SK-N-SH treated with all-trans-retinoic acid at 6 μM for 48 hours (cell line): ENCODE data around the gene STPG3.

Experiments
- ATAC-seq: fragments of 200-7000 bp; cut with Tn5 transposase; 3 replicates; pipeline ENCODE4 v1.9.1; 2020; ENCODE audit warnings: mild to moderate bottlenecking, moderate library complexity
- BACH2 ChIP-seq: fragments of 250-450 bp; sonication (Bioruptor Pico); IDR thresholded peaks from 2 replicates; pipeline ENCODE4 v1.9.0; 2021; ENCODE audit warnings: mild to moderate bottlenecking, borderline replicate concordance
- CSDC2 ChIP-seq: fragments of 250-450 bp; sonication (Bioruptor Pico); IDR thresholded peaks from 2 replicates; pipeline ENCODE4 v1.5.0; 2020; ENCODE audit warnings: mild to moderate bottlenecking, moderate library complexity
- ESRRG ChIP-seq: fragments of 250-450 bp; sonication (Bioruptor Pico); IDR thresholded peaks from 2 replicates; pipeline ENCODE4 v1.6.1; 2021; ENCODE audit warnings: mild to moderate bottlenecking
- ISL1 ChIP-seq: fragments of 250-450 bp; sonication (Bioruptor Pico); IDR thresholded peaks from 2 replicates; pipeline ENCODE4 v2.1.2; 2022; ENCODE audit warnings: mild to moderate bottlenecking, moderate library complexity
- OSR1 ChIP-seq: fragments of 250-450 bp; sonication (Bioruptor Pico); IDR thresholded peaks from 2 replicates; pipeline ENCODE4 v1.8.0; 2022; ENCODE audit warnings: moderate library complexity, mild to moderate bottlenecking, inconsistent platforms
- PPARA ChIP-seq: fragments of 250-450 bp; sonication (Bioruptor Pico); IDR thresholded peaks from 2 replicates; pipeline ENCODE4 v1.5.0; 2020; ENCODE audit warnings: mild to moderate bottlenecking, borderline replicate concordance
- RARB ChIP-seq: fragments of 250-450 bp; sonication (Bioruptor Pico); IDR thresholded peaks from 2 replicates; pipeline ENCODE4 v1.8.0; 2021; ENCODE audit warnings: mild to moderate bottlenecking, moderate library complexity
- SNAI2 ChIP-seq: fragments of 250-450 bp; sonication (Bioruptor Pico); IDR thresholded peaks from 2 replicates; pipeline ENCODE4 v1.5.0; 2020; ENCODE audit warnings: mild to moderate bottlenecking, moderate library complexity
- TCF4 ChIP-seq: fragments of 250-450 bp; sonication (Bioruptor Pico); IDR thresholded peaks from 2 replicates; pipeline ENCODE4 v1.8.0; 2021; ENCODE audit warnings: mild to moderate bottlenecking, moderate library complexity, borderline replicate concordance
- TOX ChIP-seq: fragments of 250-450 bp; sonication (Bioruptor Pico); IDR thresholded peaks from 2 replicates; pipeline ENCODE4 v1.8.0; 2021; ENCODE audit warnings: mild to moderate bottlenecking, moderate library complexity, borderline replicate concordance
- ZC3H10 ChIP-seq: fragments of 250-450 bp; sonication (Bioruptor Pico); IDR thresholded peaks from 2 replicates; pipeline ENCODE4 v1.5.1; 2021; ENCODE audit warnings: mild to moderate bottlenecking, moderate library complexity
- ZFP3 ChIP-seq: fragments of 250-450 bp; sonication (Bioruptor Pico); IDR thresholded peaks from 2 replicates; pipeline ENCODE4 v1.5.0; 2020; ENCODE audit warnings: mild to moderate bottlenecking, moderate library complexity
- ZFP30 ChIP-seq: fragments of 450-650 bp; formaldehyde crosslinking; IDR thresholded peaks from 2 replicates; pipeline ENCODE4 v1.5.0; 2022; ENCODE audit warnings: mild to moderate bottlenecking, moderate library complexity
- ZNF565 ChIP-seq: fragments of 450-650 bp; formaldehyde crosslinking; conservative IDR thresholded peaks from 2 replicates; pipeline ENCODE4 v1.5.0; 2020; ENCODE audit warnings: low read depth, mild to moderate bottlenecking, moderate library complexity
- ZNF70 ChIP-seq: fragments of 450-650 bp; formaldehyde crosslinking; IDR thresholded peaks from 2 replicates; pipeline ENCODE4 v1.5.0; 2020; ENCODE audit warnings: mild to moderate bottlenecking, moderate library complexity
- ZNF8 ChIP-seq: fragments of 450-650 bp; formaldehyde crosslinking; IDR thresholded peaks from 2 replicates; pipeline ENCODE4 v1.5.0; 2020; ENCODE audit warnings: mild to moderate bottlenecking, moderate library complexity
- TF ChIP-seq, protein P1 (sequence below): fragments of 250-450 bp; sonication (Bioruptor Pico); IDR thresholded peaks from 2 replicates; pipeline ENCODE4 v1.8.0; 2020; ENCODE audit warnings: mild to moderate bottlenecking, moderate library complexity, borderline replicate concordance
- TF ChIP-seq, protein P2 (sequence below): fragments of 250-450 bp; sonication (Bioruptor Pico); IDR thresholded peaks from 2 replicates; pipeline ENCODE4 v1.5.0; 2020; ENCODE audit warnings: mild to moderate bottlenecking, moderate library complexity
- TF ChIP-seq, protein P3 (sequence below): fragments of 250-450 bp; sonication (Bioruptor Pico); IDR thresholded peaks from 2 replicates; pipeline ENCODE4 v1.5.1; 2021; ENCODE audit warnings: mild to moderate bottlenecking, moderate library complexity
- TF ChIP-seq, protein P4 (sequence below): fragments of 250-450 bp; sonication (Bioruptor Pico); IDR thresholded peaks from 2 replicates; pipeline ENCODE4 v1.5.1; 2020; ENCODE audit warnings: low read depth, mild to moderate bottlenecking, moderate library complexity
- TF ChIP-seq, protein P5 (sequence below): fragments of 250-450 bp; sonication (Bioruptor Pico); IDR thresholded peaks from 2 replicates; pipeline ENCODE4 v1.8.0; 2021; ENCODE audit warnings: low read depth, mild to moderate bottlenecking, moderate library complexity, borderline replicate concordance

Gene STPG3

DNA sequence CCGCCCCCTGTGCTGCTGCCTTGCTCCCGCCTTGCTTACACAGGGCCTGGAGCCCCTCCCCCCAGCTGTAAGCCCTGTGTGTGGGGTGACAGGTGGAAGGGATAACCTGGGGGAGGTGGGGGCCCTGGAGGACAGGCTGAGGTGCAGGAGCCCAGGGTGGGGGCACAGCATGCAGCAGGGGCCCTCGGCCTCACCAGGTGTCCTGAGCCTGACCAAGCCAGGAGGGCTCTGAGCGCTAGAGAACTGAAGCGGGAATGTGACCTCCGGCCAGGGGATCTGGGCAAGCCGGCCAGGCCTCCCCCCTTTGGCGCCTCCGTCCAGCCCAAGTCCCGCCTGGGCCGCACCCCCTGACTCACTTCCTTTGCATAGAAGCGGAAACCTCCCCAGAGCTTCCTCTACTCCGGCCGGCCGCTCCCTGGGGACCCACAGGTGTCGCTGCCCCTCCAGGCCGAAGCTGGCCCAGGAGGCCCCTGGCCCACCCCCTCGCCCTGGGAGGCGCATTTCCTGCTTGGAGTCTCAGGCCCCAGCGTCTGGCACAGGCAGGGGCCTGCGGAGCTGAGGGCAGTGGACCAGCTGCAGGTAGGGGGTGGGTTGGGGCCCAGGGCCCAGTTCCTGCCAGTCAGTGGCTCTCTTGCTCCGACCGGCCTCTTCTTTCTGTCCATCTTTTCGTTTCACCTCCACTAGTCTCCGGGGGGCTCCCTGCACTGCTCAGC lies 26.4 kb downstream of the STPG3 start, which contains the start of gene TOR4A (continued):
- TF ChIP-seq, protein P1, sequence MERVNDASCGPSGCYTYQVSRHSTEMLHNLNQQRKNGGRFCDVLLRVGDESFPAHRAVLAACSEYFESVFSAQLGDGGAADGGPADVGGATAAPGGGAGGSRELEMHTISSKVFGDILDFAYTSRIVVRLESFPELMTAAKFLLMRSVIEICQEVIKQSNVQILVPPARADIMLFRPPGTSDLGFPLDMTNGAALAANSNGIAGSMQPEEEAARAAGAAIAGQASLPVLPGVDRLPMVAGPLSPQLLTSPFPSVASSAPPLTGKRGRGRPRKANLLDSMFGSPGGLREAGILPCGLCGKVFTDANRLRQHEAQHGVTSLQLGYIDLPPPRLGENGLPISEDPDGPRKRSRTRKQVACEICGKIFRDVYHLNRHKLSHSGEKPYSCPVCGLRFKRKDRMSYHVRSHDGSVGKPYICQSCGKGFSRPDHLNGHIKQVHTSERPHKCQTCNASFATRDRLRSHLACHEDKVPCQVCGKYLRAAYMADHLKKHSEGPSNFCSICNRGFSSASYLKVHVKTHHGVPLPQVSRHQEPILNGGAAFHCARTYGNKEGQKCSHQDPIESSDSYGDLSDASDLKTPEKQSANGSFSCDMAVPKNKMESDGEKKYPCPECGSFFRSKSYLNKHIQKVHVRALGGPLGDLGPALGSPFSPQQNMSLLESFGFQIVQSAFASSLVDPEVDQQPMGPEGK (CRISPR knock-in tag): no peak
- no peak for TF ChIP-seq ZNF8 (CRISPR knock-in tag)
- TF ChIP-seq CSDC2 (CRISPR knock-in tag): no peak

DNA sequence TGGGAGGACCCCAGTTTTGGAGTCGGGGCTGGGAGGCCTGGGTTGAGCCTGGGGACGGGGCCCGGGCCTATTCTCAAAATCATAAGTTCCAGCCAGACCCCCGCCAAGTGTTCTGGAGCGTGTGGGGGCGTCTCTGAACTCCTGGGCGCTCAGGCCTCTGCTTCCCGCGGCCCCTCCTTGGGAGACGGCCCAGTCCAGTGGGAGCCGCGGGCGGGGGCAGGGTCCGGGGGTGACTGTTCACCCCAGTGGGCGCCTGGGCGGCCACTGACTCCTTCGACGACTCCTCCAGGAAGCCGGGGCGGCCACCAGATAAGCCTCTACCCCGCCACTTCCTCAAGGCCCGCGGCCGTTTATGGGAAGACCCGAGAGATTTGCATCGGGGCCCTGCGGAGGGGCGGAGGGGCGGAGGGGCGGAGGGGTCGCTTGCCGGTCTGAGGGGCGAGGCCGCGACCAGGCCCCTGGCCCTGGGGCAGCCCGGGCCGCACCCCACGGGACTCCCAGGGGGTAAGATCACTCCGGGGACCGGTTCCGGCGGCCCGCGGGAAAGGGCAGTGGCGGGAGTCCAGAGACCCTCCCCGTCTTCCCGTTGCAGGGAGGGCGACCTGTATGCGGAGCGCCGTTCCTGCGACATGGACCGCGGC lies 27.1 kb downstream of the STPG3 start:
- TF ChIP-seq TCF4 (CRISPR knock-in tag): no peak
- TF ChIP-seq ZC3H10: no peak
- no peak for TF ChIP-seq BACH2 (CRISPR knock-in tag)
- TF ChIP-seq SNAI2 (CRISPR knock-in tag): no peak
- no peak for TF ChIP-seq RARB (CRISPR knock-in tag)
- TF ChIP-seq, protein P2, sequence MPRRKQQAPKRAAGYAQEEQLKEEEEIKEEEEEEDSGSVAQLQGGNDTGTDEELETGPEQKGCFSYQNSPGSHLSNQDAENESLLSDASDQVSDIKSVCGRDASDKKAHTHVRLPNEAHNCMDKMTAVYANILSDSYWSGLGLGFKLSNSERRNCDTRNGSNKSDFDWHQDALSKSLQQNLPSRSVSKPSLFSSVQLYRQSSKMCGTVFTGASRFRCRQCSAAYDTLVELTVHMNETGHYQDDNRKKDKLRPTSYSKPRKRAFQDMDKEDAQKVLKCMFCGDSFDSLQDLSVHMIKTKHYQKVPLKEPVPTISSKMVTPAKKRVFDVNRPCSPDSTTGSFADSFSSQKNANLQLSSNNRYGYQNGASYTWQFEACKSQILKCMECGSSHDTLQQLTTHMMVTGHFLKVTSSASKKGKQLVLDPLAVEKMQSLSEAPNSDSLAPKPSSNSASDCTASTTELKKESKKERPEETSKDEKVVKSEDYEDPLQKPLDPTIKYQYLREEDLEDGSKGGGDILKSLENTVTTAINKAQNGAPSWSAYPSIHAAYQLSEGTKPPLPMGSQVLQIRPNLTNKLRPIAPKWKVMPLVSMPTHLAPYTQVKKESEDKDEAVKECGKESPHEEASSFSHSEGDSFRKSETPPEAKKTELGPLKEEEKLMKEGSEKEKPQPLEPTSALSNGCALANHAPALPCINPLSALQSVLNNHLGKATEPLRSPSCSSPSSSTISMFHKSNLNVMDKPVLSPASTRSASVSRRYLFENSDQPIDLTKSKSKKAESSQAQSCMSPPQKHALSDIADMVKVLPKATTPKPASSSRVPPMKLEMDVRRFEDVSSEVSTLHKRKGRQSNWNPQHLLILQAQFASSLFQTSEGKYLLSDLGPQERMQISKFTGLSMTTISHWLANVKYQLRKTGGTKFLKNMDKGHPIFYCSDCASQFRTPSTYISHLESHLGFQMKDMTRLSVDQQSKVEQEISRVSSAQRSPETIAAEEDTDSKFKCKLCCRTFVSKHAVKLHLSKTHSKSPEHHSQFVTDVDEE: no peak
- no peak for TF ChIP-seq CSDC2 (CRISPR knock-in tag)
- no peak for TF ChIP-seq ZNF565 (CRISPR knock-in tag)
- no peak for TF ChIP-seq ESRRG
- TF ChIP-seq OSR1 (CRISPR knock-in tag): no peak
- no peak for TF ChIP-seq TOX (CRISPR knock-in tag)
- TF ChIP-seq ZFP30 (CRISPR knock-in tag): no peak
- TF ChIP-seq, protein P3, sequence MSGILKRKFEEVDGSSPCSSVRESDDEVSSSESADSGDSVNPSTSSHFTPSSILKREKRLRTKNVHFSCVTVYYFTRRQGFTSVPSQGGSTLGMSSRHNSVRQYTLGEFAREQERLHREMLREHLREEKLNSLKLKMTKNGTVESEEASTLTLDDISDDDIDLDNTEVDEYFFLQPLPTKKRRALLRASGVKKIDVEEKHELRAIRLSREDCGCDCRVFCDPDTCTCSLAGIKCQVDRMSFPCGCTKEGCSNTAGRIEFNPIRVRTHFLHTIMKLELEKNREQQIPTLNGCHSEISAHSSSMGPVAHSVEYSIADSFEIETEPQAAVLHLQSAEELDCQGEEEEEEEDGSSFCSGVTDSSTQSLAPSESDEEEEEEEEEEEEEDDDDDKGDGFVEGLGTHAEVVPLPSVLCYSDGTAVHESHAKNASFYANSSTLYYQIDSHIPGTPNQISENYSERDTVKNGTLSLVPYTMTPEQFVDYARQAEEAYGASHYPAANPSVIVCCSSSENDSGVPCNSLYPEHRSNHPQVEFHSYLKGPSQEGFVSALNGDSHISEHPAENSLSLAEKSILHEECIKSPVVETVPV: no peak
- TF ChIP-seq ISL1: no peak
- TF ChIP-seq, protein P1 (CRISPR knock-in tag): no peak
- TF ChIP-seq, protein P4, sequence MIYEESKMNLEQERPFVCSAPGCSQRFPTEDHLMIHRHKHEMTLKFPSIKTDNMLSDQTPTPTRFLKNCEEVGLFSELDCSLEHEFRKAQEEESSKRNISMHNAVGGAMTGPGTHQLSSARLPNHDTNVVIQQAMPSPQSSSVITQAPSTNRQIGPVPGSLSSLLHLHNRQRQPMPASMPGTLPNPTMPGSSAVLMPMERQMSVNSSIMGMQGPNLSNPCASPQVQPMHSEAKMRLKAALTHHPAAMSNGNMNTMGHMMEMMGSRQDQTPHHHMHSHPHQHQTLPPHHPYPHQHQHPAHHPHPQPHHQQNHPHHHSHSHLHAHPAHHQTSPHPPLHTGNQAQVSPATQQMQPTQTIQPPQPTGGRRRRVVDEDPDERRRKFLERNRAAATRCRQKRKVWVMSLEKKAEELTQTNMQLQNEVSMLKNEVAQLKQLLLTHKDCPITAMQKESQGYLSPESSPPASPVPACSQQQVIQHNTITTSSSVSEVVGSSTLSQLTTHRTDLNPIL (CRISPR knock-in tag): no peak
- TF ChIP-seq, protein P5, sequence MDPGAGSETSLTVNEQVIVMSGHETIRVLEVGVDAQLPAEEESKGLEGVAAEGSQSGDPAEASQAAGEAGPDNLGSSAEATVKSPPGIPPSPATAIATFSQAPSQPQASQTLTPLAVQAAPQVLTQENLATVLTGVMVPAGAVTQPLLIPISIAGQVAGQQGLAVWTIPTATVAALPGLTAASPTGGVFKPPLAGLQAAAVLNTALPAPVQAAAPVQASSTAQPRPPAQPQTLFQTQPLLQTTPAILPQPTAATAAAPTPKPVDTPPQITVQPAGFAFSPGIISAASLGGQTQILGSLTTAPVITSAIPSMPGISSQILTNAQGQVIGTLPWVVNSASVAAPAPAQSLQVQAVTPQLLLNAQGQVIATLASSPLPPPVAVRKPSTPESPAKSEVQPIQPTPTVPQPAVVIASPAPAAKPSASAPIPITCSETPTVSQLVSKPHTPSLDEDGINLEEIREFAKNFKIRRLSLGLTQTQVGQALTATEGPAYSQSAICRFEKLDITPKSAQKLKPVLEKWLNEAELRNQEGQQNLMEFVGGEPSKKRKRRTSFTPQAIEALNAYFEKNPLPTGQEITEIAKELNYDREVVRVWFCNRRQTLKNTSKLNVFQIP (CRISPR knock-in tag): no peak
- no peak for TF ChIP-seq ZFP3
- no peak for TF ChIP-seq PPARA (CRISPR knock-in tag)
- no peak for TF ChIP-seq ZNF70
- no peak for ATAC-seq
